Measurements from ENCODE around the gene ETV3. TPM values are rescaled to one million over a fixed set of nuclear protein-coding genes. Genes with fewer than 3 reads are reported as not detected.

ETV3 gene
- total RNA-seq, 1 donor from 2014 or later, result 27.0 TPM

DNA sequence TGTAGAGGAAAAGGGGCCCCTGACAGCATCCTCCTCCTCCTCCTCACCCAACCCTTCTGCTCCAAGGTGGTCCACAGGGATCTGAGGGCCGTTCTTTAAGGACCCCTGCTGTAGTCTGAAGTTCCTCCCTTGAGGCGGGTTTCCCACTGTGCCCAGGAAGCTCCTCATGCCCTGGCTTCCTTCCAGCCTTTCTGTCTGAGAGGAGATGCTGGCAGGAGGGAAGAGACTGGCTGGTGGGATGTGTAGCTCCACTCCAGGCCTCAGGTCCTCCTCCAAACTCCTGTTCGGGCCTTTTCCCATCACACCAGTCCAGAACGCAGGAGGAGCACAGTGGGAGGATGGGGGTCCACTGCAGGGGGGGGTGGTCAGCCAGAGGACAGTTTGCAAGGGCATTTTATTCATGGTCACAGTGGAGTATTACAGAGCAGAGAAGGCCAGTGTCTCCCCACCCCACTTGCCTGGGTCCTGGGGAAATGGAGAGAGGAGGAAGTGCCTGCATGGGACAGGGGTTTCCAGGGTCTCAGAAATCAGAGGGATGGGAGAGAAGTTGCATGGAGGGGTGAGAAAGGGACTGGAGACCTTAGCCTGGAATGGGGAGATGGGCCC lies 46.4 kb downstream of the ETV3 start:
- no peak for DNase-seq (ENCODE audit: low spot score)

DNA sequence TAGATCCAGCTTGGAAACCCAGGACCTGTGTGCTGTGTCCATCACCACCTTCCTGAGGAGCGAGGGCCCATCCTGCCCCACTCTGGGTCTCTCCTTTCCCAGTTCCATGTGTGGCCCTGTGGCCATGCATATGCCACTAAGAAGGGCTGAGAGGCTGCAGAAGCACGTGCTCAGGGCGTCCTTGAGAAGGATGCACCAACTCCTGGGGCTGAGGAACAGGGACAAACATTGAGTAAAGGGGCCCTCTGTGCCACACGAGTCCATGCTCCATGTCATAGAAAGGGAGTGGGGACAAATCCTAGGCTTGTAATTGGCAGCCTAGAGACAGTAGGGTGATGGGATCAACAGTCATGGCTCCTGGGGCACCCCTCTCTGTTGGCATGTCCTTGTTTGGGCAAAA lies 47.0 kb downstream of the ETV3 start:
- DNase-seq (ENCODE audit: low spot score), result no peak

DNA sequence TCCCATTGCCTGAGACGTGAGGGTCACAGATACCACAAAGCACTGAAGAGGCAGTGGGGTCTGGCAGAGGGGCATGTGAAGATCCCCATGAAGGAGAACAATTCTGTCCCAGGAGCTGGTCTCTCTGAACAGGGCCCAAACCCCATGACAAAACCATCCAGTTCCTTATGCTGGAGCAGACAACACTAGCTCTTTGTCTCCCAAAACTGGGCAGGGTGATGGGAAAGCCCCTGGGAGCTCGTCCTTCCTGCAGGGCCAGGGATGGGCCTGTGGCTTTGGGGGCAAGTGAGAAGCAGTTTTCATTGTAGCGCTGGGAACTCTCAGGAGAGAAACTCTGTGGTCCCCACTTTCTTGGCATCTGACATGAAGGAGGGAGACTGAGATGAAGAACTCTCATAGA lies 47.4 kb downstream of the ETV3 start:
- no peak for DNase-seq (ENCODE audit: low spot score)

DNA sequence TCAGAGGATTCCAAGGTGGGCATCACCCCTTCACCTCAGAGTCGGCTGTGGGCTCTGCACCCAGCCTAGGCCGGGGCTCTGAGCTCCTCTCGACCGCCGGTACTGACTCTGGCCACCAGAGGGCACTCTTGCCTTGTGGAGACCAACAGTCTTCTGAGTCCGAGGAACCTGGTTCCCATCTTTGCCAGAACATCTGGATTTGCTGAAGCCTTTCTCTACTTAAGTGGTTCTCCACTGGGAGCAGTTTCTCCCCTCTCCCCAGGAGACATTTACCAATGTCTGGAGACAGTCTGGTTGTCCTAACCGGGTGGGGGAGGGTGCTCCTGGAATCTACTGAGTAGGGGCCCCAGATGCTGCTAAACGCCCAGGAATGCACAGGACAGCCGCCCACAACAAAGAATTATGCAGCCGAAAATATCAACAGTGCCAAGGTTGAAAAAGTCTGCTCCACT lies 48.0 kb downstream of the ETV3 start:
- peak; percentile 88 for DNase-seq (ENCODE audit: low spot score)

DNA sequence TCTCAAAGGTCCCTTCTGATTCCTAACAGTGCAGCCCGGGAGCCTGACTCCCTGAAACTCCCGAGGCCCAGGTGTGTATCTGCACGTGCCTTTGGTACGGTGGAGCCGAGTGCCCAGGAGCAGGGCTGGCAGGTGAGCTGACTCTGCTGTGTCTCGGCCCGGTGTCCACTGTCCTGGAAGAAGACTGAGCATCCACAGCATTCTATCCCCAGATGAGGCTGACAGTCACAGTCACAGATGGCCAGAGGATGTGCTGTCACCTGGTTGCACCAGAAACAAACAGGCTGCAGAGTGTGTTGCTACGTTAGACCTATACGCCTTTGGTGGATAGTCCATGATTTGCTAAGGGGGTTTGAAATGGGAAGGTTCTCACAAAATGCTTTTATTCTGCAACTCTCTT lies 48.4 kb downstream of the ETV3 start:
- no peak for DNase-seq (ENCODE audit: low spot score)

DNA sequence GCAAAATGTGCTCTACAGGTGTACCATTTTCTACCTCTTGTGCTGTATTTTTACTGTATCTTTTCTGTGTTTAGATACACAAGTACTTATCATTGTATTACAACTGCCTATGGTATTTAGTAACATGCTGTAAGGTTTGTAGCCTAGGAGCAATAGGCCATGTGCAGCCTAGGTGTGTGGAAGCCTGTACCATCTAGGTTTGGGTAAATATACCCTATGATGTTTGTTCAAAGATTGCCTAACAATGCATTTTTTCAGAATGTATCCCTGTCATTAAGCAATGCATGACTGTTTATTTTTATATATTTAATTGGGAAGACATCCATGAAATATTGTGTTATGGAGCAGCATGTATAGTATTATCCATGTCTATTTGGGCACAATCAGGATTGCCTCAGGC lies 49.6 kb downstream of the ETV3 start:
- no peak for DNase-seq (ENCODE audit: low spot score)

DNA sequence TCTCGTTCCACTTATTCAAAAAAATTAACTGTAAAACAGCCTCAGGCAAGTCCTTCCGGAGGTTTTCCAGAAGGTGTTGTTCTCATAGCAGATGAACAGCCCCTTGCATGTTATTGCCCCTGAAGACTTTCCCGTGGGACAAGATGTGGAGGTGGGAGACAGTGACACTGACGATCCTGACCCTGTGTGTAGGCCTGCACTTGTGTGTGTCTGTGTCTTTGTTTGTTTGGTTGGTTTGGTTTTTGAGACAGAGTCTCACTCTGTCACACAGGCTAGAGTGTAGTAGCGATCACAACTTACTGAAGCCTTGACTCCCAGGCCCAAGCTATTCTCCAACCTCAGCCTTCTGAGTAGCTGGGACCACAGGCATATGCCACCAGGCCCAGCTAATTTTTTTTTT lies 51.2 kb downstream of the ETV3 start:
- no peak for DNase-seq (ENCODE audit: low spot score)

DNA sequence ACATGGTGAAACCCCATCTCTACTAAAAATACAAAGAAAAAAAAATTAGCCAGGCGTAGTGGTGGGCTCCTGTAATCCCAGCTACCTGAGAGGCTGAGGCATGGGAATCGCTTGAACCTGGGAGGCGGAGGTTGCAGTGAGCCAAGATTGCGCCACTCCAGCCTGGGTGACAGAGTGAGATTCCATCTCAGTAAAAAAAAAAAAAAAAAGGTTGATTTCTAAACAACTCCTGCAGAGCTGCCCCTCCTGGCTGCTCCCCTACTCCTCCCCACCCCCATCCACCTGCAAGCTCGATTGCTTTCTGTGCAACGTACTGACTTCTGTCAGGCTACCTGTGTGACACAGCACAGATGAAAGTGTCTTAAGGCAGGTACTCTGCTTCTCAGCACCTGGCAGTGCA lies 51.9 kb downstream of the ETV3 start:
- DNase-seq (ENCODE audit: low spot score), result no peak

DNA sequence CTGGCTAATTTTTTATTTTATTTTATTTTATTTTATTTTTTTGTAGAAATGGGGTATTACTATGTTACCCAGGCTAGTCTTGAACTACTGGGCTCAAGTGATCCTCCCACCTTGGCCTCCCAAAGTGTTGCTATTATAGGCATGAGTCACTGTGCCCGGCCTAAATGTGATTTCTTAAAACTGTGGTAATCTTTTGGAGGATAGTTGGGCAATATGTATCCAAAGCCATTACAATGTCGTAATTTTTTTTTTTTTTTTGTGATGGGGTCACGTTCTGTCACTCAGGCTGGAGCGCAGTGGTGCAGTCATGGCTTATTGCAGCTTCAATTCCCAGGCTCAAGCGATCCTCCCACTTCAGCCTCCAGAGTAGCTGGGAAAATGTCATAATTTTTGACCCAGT lies 52.8 kb downstream of the ETV3 start:
- no peak for DNase-seq (ENCODE audit: low spot score)

DNA sequence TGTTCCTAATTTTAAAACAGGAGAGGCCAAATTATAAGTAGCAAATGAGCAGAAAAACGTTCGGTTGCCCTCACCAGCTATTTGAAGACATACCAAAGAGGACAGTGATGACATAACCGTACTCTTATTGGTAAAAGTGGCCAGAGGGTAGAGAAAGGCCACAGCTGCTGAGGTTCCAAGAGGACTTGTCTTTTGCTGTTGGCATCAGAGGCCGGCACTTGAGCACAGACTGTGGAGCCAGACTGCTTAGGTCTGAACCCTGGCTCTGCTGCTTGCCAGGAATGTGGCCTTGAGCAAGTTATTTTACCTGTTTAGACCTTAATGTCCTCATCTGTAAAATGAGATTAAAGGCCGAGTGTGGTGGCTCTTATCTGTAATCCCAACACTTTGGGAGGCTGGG lies 53.5 kb downstream of the ETV3 start:
- no peak for DNase-seq (ENCODE audit: low spot score)

DNA sequence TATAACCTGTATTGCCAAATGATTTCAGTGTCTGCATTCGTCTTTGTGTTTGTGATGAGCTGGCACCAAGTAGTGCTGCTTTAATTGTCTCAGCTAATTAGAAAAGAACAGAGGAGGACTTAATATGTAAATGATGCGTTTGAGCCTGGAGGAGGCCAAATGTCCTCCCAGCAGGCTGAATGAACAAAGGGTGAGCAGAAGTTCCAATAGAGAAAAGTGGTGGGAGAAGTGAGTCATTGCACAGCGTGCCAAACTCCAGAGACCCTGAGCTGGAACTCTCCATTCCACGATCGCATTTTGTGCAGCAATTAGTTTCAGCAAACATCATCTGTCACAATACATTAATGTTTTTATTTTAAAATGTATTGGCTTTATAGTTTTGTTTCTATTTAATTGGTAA lies 56.5 kb downstream of the ETV3 start:
- no peak for DNase-seq (ENCODE audit: low spot score)

DNA sequence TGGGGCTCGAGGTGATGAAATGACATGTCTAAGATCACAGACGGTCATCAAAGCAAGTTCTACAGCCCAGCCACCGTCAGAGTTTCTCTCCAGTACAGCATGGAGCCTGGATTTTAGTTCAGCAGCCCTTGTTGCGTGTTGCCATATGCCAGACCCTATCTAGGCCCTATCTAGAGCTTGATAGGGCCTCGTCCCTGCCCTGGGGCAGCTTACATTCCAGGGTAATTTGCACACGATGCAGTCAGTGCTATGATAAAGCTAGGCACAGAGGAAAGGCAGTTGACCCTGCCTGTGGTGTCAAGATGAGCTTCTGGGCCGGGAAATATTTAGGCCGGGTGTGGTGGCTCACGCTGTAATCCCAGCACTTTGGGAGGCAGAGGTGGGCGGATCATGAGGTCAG lies 57.5 kb downstream of the ETV3 start:
- DNase-seq (ENCODE audit: low spot score), result no peak

DNA sequence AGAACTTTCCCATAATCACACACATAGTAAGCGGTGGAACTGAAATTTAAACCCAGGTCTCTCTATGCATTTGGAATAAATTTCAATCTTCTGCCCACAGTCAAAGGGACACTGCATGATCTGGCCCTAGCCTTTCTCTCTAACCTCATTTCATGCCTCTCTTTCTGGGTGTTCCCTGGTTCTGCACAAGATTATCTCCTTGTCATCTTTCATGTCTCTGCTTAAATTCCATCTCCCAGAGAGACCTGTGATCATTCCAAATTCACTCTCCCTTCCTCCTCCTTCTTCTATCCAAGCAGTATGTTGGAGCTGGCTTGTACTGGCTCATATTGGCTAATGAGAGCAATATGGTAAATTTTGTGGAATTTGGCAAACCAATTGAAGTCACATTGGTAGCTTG lies 60.8 kb downstream of the ETV3 start:
- no peak for DNase-seq (ENCODE audit: low spot score)

DNA sequence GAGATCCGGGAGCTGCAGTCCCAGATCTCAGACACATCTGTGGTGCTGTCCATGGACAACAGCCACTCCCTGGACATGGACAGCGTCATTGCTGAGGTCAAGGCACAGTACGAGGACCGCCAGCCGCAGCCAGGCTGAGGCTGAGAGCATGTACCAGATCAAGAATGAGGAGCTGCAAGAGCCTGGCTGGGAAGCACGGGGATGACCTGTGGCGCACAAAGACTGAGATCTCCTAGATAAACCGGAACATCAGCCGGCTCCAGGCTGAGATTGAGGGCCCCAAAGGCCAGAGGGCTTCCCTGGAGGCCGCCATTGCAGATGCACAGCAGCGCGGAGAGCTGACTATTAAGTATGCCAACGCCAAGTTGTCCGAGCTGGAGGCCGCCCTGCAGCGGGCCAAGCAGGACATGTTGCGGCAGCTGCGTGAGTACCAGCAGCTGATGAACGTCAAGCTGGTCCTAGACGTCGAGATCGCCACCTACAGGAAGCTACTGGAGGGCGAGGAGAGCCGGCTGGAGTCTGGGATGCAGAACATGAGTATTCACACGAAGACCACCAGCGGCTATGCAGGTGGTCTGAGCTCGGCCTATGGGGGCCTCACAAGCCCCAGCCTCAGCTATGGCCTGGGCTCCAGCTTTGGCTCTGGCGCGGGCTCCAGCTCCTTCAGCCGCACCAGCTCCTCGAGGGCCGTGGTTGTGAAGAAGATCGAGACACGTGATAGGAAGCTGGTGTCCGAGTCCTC lies 64.1 kb downstream of the ETV3 start:
- DNase-seq (ENCODE audit: low spot score), result peak; percentile 70

Other genes with a start within 250 kb of the ETV3 start
- gene PEAR1, start 244.7 kb downstream of the ETV3 start, total RNA-seq, result 9.9 TPM
- 0.23 TPM for gene LRRC71, start 217.8 kb downstream of the ETV3 start, total RNA-seq
- gene ARHGEF11, start 92.7 kb downstream of the ETV3 start, total RNA-seq, result 40.5 TPM
- not detected for gene ETV3L, start 38.6 kb downstream of the ETV3 start, total RNA-seq

Data from mucosa of gallbladder (tissue), 1 donor.